Uterus (tissue), 2 donors: Measurements from ENCODE around the gene SPATA9.

ENCODE experiments used
- POLR2A ChIP-seq, 2 donors: fragments of 450-650 bp; IDR thresholded peaks; one replicate each; pipeline ENCODE4 v1.6.1; 2016; ENCODE audit warnings: antibody characterized with exemption in 2 of 2, mild to moderate bottlenecking in 1 of 2, moderate library complexity in 1 of 2
- TF ChIP-seq, protein P1 (sequence below), 4 experiments: fragments of 200-600 bp in 2 of 4; fragments of 450-650 bp in 2 of 4; sonication (generic) in 2 of 4; IDR thresholded peaks; one replicate each; pipeline ENCODE4 v1.5.1; 2016 to 2019; ENCODE audit warnings: antibody characterized with exemption in 4 of 4, mild to moderate bottlenecking in 2 of 4, moderate library complexity in 1 of 4

DNA sequence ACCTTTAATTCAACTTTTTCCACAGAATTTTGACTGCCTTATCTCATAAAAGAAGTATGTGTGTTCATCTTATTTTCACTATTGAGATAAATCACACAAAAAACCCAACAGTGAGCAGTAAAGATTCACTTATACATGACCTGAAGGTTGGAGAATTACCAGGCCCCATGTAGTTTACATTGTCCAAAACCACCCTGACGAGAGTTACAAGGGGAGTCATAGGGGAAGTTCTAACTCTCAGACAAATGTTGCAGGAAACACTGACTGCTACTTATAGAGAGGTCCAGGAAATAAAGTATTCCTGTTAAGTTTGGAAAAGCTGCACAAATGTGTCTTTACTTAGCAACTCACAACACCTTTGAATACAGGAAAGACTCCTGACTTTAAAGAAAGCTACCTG is 14.1 kb downstream of the SPATA9 start:
- no peak for TF ChIP-seq POLR2A (IDR thresholded peaks at IDR 0.05)
- TF ChIP-seq, protein P1, sequence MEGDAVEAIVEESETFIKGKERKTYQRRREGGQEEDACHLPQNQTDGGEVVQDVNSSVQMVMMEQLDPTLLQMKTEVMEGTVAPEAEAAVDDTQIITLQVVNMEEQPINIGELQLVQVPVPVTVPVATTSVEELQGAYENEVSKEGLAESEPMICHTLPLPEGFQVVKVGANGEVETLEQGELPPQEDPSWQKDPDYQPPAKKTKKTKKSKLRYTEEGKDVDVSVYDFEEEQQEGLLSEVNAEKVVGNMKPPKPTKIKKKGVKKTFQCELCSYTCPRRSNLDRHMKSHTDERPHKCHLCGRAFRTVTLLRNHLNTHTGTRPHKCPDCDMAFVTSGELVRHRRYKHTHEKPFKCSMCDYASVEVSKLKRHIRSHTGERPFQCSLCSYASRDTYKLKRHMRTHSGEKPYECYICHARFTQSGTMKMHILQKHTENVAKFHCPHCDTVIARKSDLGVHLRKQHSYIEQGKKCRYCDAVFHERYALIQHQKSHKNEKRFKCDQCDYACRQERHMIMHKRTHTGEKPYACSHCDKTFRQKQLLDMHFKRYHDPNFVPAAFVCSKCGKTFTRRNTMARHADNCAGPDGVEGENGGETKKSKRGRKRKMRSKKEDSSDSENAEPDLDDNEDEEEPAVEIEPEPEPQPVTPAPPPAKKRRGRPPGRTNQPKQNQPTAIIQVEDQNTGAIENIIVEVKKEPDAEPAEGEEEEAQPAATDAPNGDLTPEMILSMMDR (IDR thresholded peaks at IDR 0.05), result no peak
